Esophagus mucosa (tissue), 1 donor: ENCODE results near the gene CFAP221. TPM values are rescaled to one million over a fixed set of nuclear protein-coding genes. Genes with fewer than 3 reads are reported as not detected.

Experiments used
- ATAC-seq: fragments of 200-7000 bp; cut with Tn5 transposase; one replicate; pipeline ENCODE4 v1.9.1; 2020
- total RNA-seq: library from RNA; stranded (reverse); gene quantifications from one replicate; pipeline ENCODE4 v1.2.4, GENCODE V29; 2023
- donor health status: DM: yes; HTN: yes; CAD: no.

CFAP221 gene
- total RNA-seq, 1 donor from 2014 or later, result not detected

GRCh38 chr2:119647440-119648169 lies 103.4 kb downstream of the CFAP221 start:
- ATAC-seq, result no peak

- ATAC-seq, result peak; percentile 57
Observed at GRCh38 chr2:119649364-119649917, 105.2 kb downstream of the CFAP221 start.

- ATAC-seq, result no peak
Observed at GRCh38 chr2:119650206-119650605, 106.0 kb downstream of the CFAP221 start.

GRCh38 chr2:119650846-119651370 lies 106.7 kb downstream of the CFAP221 start:
- no peak for ATAC-seq

GRCh38 chr2:119657466-119658145 lies 113.4 kb downstream of the CFAP221 start:
- no peak for ATAC-seq

- no peak for ATAC-seq
Observed at GRCh38 chr2:119659601-119660342, 115.5 kb downstream of the CFAP221 start.

GRCh38 chr2:119660343-119660658 lies 116.1 kb downstream of the CFAP221 start:
- ATAC-seq, result no peak

- ATAC-seq, result no peak
Observed at GRCh38 chr2:119662297-119662696, 118.0 kb downstream of the CFAP221 start.

GRCh38 chr2:119668546-119668945 lies 124.3 kb downstream of the CFAP221 start:
- ATAC-seq, result no peak

- ATAC-seq, result no peak
Observed at GRCh38 chr2:119671016-119671415, 126.8 kb downstream of the CFAP221 start.

- no peak for ATAC-seq
Observed at GRCh38 chr2:119671752-119672151, 127.5 kb downstream of the CFAP221 start.

- no peak for ATAC-seq
Observed at GRCh38 chr2:119672161-119672862, 128.1 kb downstream of the CFAP221 start.

GRCh38 chr2:119673796-119674195 lies 129.5 kb downstream of the CFAP221 start:
- ATAC-seq, result no peak

GRCh38 chr2:119674711-119675500 lies 130.7 kb downstream of the CFAP221 start:
- ATAC-seq, result no peak

- ATAC-seq, result peak; percentile 26
Observed at GRCh38 chr2:119678021-119678656, 133.9 kb downstream of the CFAP221 start.

GRCh38 chr2:119679526-119679837 lies 135.2 kb downstream of the CFAP221 start:
- ATAC-seq, result no peak

GRCh38 chr2:119679846-119680245 lies 135.6 kb downstream of the CFAP221 start:
- ATAC-seq, result no peak

- ATAC-seq, result no peak
Observed at GRCh38 chr2:119680457-119681202, 136.4 kb downstream of the CFAP221 start.

- ATAC-seq, result no peak
Observed at GRCh38 chr2:119681203-119681867, 137.1 kb downstream of the CFAP221 start.

- ATAC-seq, result no peak
Observed at GRCh38 chr2:119681868-119682220, 137.6 kb downstream of the CFAP221 start.
